IMR-90 (cell line): Measurements from ENCODE around the gene MYBPH. TPM values are rescaled to one million over a fixed set of nuclear protein-coding genes. Genes with fewer than 3 reads are reported as not detected.

Experiments used
- ATAC-seq: fragments of 200-7000 bp; cut with Tn5 transposase; 2 replicates; pipeline ENCODE4 v1.9.1; 2020; ENCODE audit warnings: low read depth, mild to moderate bottlenecking, moderate library complexity
- BruUV-seq: library from RNA; stranded (reverse); fragments of 400-500 nt; replicated peaks from 2 replicates; lab custom pipeline; 2021; lab: Mats Ljungman, UMichigan
- CTCF ChIA-PET: fragments of 300-600 bp; formaldehyde crosslinking; extraction: SDS; loops from one replicate; lab custom pipeline; 2021; ENCODE audit warnings: antibody characterized with exemption; lab: Yijun Ruan, JAX
- POLR2A ChIA-PET: fragments of 300-600 bp; sonication (Branson Sonifier 250); formaldehyde crosslinking; loops from one replicate; lab custom pipeline; 2022; ENCODE audit warnings: antibody characterized with exemption; ENCODE audit not compliant: unreplicated experiment; lab: Charles Lee
- DNase-seq: peaks from one replicate; pipeline ENCODE4 v3.0.0; 2013
- H2AFZ ChIP-seq: replicated peaks from 2 replicates; pipeline ENCODE3; 2013; ENCODE audit warnings: low read length, mild to moderate bottlenecking; ENCODE audit not compliant: poor library complexity
- H2AK5ac ChIP-seq: 2 replicates; pipeline ENCODE4 v1.6.1; 2013; ENCODE audit warnings: low read depth, low read length, inconsistent platforms
- H2AK9ac ChIP-seq: replicated peaks from 2 replicates; pipeline ENCODE3; 2013; ENCODE audit warnings: mild to moderate bottlenecking, low read depth, low read length, moderate library complexity; ENCODE audit not compliant: poor library complexity
- H2BK120ac ChIP-seq: 2 replicates; pipeline ENCODE4 v1.6.1; 2013; ENCODE audit warnings: low read depth, low read length, inconsistent platforms
- H2BK15ac ChIP-seq: 3 replicates; pipeline ENCODE4 v1.6.1; 2013; ENCODE audit warnings: low read depth, low read length, inconsistent platforms
- H2BK20ac ChIP-seq: 2 replicates; pipeline ENCODE4 v1.6.1; 2013; ENCODE audit warnings: low read depth, mild to moderate bottlenecking, inconsistent platforms, low read length, moderate library complexity
- H2BK5ac ChIP-seq: 2 replicates; pipeline ENCODE4 v1.6.1; 2013; ENCODE audit warnings: mild to moderate bottlenecking, low read depth, low read length, inconsistent platforms; ENCODE audit not compliant: poor library complexity, severe bottlenecking
- H3K14ac ChIP-seq: replicated peaks from 2 replicates; pipeline ENCODE4 v1.6.1; 2013; ENCODE audit warnings: low read depth, low read length, inconsistent platforms
- H3K18ac ChIP-seq: 2 replicates; pipeline ENCODE4 v1.6.1; 2013; ENCODE audit warnings: low read depth, low read length, control low read depth
- H3K23ac ChIP-seq: 2 replicates; pipeline ENCODE4 v1.6.1; 2013; ENCODE audit warnings: low read depth, low read length, inconsistent platforms
- H3K27ac ChIP-seq: 2 replicates; pipeline ENCODE4 v1.5.1; 2013; ENCODE audit warnings: mild to moderate bottlenecking, control low read depth, low read length; ENCODE audit not compliant: insufficient read depth
- H3K27me3 ChIP-seq: 2 replicates; pipeline ENCODE4 v1.6.1; 2013; ENCODE audit warnings: low read length; ENCODE audit not compliant: control insufficient read depth, insufficient read depth
- H3K36me3 ChIP-seq: 2 replicates; pipeline ENCODE4 v1.6.1; 2013; ENCODE audit warnings: low read length, mixed read lengths; ENCODE audit not compliant: control insufficient read depth, insufficient read depth
- H3K4ac ChIP-seq: 2 replicates; pipeline ENCODE4 v1.6.1; 2013; ENCODE audit warnings: low read depth, low read length, inconsistent platforms
- H3K4me1 ChIP-seq: 2 replicates; pipeline ENCODE4 v1.6.1; 2013; ENCODE audit warnings: low read length, mixed read lengths; ENCODE audit not compliant: control insufficient read depth, insufficient read depth
- H3K4me2 ChIP-seq: 2 replicates; pipeline ENCODE4 v1.6.1; 2013; ENCODE audit warnings: low read depth, mild to moderate bottlenecking, control low read depth, low read length, moderate library complexity
- H3K4me3 ChIP-seq: 2 replicates; pipeline ENCODE4 v1.5.1; 2013; ENCODE audit warnings: low read depth, mild to moderate bottlenecking, control low read depth, low read length, moderate library complexity; ENCODE audit not compliant: insufficient read depth
- H3K56ac ChIP-seq: 2 replicates; pipeline ENCODE4 v1.6.1; 2013; ENCODE audit warnings: low read length, inconsistent platforms; ENCODE audit not compliant: insufficient read depth; ENCODE audit errors: extremely low read depth
- H3K79me1 ChIP-seq, 2 experiments: 2 replicates each; pipeline ENCODE4 v1.6.1; 2013; ENCODE audit warnings: low read length in 2 of 2, inconsistent platforms in 1 of 2, low read depth in 1 of 2
- H3K9ac ChIP-seq: 2 replicates; pipeline ENCODE4 v1.6.1; 2013; ENCODE audit warnings: low read depth, low read length, control low read depth
- H3K9me1 ChIP-seq: 2 replicates; pipeline ENCODE4 v1.6.1; 2013; ENCODE audit warnings: low read length, inconsistent platforms; ENCODE audit not compliant: insufficient read depth
- H3K9me3 ChIP-seq: 2 replicates; pipeline ENCODE4 v1.6.1; 2013; ENCODE audit warnings: low read length; ENCODE audit not compliant: control insufficient read depth, insufficient read depth
- H4K20me1 ChIP-seq: 2 replicates; pipeline ENCODE4 v1.6.1; 2013; ENCODE audit warnings: low read length, inconsistent platforms; ENCODE audit not compliant: insufficient read depth
- H4K5ac ChIP-seq: 2 replicates; pipeline ENCODE4 v1.6.1; 2013; ENCODE audit warnings: mild to moderate bottlenecking, low read depth, low read length, control low read depth
- H4K8ac ChIP-seq, 2 experiments: 2 replicates each; pipeline ENCODE4 v1.6.1; 2013; ENCODE audit warnings: low read depth in 2 of 2, low read length in 2 of 2, control low read depth in 1 of 2, inconsistent platforms in 1 of 2
- H4K91ac ChIP-seq: 2 replicates; pipeline ENCODE4 v1.6.1; 2013; ENCODE audit warnings: low read depth, low read length, inconsistent platforms; ENCODE audit not compliant: insufficient read depth
- BHLHE40 ChIP-seq: fragments of 150-350 bp; IDR thresholded peaks from 2 replicates; pipeline ENCODE4 v1.6.1; 2016; ENCODE audit warnings: mild to moderate bottlenecking, low read depth, low read length
- CEBPB ChIP-seq: IDR thresholded peaks from 2 replicates; pipeline ENCODE4 v1.6.1; 2012; ENCODE audit warnings: low read depth, low read length, improper control_type of control experiment
- CHD1 ChIP-seq: IDR thresholded peaks from 2 replicates; pipeline ENCODE4 v1.6.1; 2012; ENCODE audit warnings: low read depth, low read length, improper control_type of control experiment
- CTCF ChIP-seq: conservative IDR thresholded peaks from 2 replicates; pipeline ENCODE4 v1.5.1; 2012; ENCODE audit warnings: mild to moderate bottlenecking, low read depth, low read length, improper control_type of control experiment
- FOS ChIP-seq: fragments of 150-350 bp; IDR thresholded peaks from 2 replicates; pipeline ENCODE4 v1.6.1; 2016; ENCODE audit warnings: low read depth, low read length
- MAFK ChIP-seq: IDR thresholded peaks from 2 replicates; pipeline ENCODE4 v1.6.1; 2012; ENCODE audit warnings: low read depth, low read length, improper control_type of control experiment
- MAZ ChIP-seq: IDR thresholded peaks from 2 replicates; pipeline ENCODE4 v1.6.1; 2012; ENCODE audit warnings: low read depth, mild to moderate bottlenecking, low read length, improper control_type of control experiment, moderate library complexity, borderline replicate concordance
- MXI1 ChIP-seq: IDR thresholded peaks from 2 replicates; pipeline ENCODE4 v1.6.1; 2012; ENCODE audit warnings: low read depth, mild to moderate bottlenecking, low read length, moderate library complexity, borderline replicate concordance
- NFE2L2 ChIP-seq: fragments of 150-350 bp; IDR thresholded peaks from 2 replicates; pipeline ENCODE4 v1.6.1; 2016; ENCODE audit warnings: low read depth, mild to moderate bottlenecking, low read length
- POLR2A ChIP-seq: IDR thresholded peaks from 2 replicates; pipeline ENCODE4 v1.6.1; 2012; ENCODE audit warnings: mild to moderate bottlenecking, low read depth, low read length
- RAD21 ChIP-seq: IDR thresholded peaks from 2 replicates; pipeline ENCODE4 v1.6.1; 2012; ENCODE audit warnings: low read length, improper control_type of control experiment
- RCOR1 ChIP-seq: IDR thresholded peaks from 2 replicates; pipeline ENCODE4 v1.6.1; 2012; ENCODE audit warnings: mild to moderate bottlenecking, low read length, improper control_type of control experiment; ENCODE audit not compliant: insufficient replicate concordance
- SMC3 ChIP-seq: fragments of 150-350 bp; IDR thresholded peaks from 2 replicates; pipeline ENCODE4 v1.6.1; 2016; ENCODE audit warnings: low read depth, mild to moderate bottlenecking, antibody characterized with exemption, low read length, moderate library complexity
- WGBS, 2 experiments: methylation state at CpG; one replicate each; pipeline versions ENCODE4 v1.1.5 to v1.1.7; 2013; ENCODE audit warnings: missing lambda C conversion rate in 2 of 2; ENCODE audit not compliant: insufficient read length in 1 of 2; ENCODE audit errors: extremely low coverage in 2 of 2; 5-methylcytosine and 5-hydroxymethylcytosine counted together
- dilution Hi-C: fragments of 300-500 bp; cut with HindIII; formaldehyde crosslinking; loops from one replicate; pipeline ENCODE4 v1.14.3; 2018; ENCODE audit warnings: low sequenced_read_pairs; ENCODE audit not compliant: unreplicated experiment
- in situ Hi-C: fragments of 300-500 bp; cut with MboI; formaldehyde crosslinking; loops from 3 replicates; pipeline ENCODE4 v1.14.3; 2019; ENCODE audit warnings: low sequenced_read_pairs, inconsistent platforms, mixed read lengths
- intact Hi-C: fragments of 100-400 bp; cut with micrococcal nuclease; formaldehyde crosslinking; loops from 2 replicates; pipeline ENCODE4 v1.10.0; 2022
- polyA plus RNA-seq, 3 experiments: library from polyadenylated mRNA; depleted of rRNA; stranded (reverse); fragments of >200 nt; gene quantifications; 2 replicates each; pipeline ENCODE4 v1.2.3, GENCODE V29; 2012; ENCODE audit warnings: low replicate concordance in 1 of 3
- total RNA-seq: library from RNA; depleted of rRNA; stranded (reverse); fragments of >200 nt; gene quantifications from 2 replicates; pipeline ENCODE4 v1.2.3, GENCODE V29; 2012
- TF ChIP-seq, protein P1 (sequence below): fragments of 150-350 bp; IDR thresholded peaks from 2 replicates; pipeline ENCODE4 v1.6.1; 2016; ENCODE audit warnings: low read depth, mild to moderate bottlenecking, low read length, moderate library complexity, borderline replicate concordance
- TF ChIP-seq, protein P2 (sequence below): fragments of 150-350 bp; IDR thresholded peaks from 2 replicates; pipeline ENCODE4 v1.6.1; 2017; ENCODE audit warnings: mild to moderate bottlenecking, antibody characterized with exemption, low read length, low read depth

MYBPH gene
- total and polyA plus RNA-seq, 2 of the 4 experiments (the other 2 are of a cell fraction): not detected

DNA sequence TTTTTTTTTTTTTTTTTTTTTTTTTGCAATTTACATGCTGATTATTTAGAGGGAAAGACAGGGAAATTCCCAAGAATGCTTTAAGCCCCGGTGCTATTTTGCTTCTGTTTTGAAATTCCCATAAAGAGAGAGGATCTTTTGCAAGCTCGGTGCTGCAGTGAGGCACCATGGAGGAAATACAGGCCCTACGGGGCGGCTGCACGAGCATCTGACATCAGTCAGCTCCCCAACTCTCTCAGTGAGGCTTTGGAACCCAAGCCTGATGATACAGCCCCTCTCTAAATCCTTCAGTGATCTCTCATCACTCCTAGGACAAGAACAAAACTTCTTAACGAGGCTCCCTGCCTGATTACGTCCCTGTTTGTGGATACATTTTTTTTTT lies 11.7 kb upstream of the MYBPH start:
- DNase-seq: no peak
- no peak overlapping the region for H2BK120ac ChIP-seq
- H3K4me3 ChIP-seq: no peak overlapping the region
- no peak overlapping the region for H2AFZ ChIP-seq
- 53% methylated on average over 4 of the region's 7 CpGs; no CpG with 5 or more reads in 1 of the 2 experiments for WGBS, 2 experiments
- in situ Hi-C loops: no loop called here
- ATAC-seq: no peak; the same call in 1 of the 2 replicates
- TF ChIP-seq POLR2A (no peak), MXI1 (no peak), RAD21 (no peak), RCOR1 (no peak), CEBPB (no peak), NFE2L2 (no peak), SMC3 (no peak), CHD1 (no peak), CTCF (no peak), MAZ (no peak), FOS (no peak), BHLHE40 (no peak), MAFK (no peak)
- TF ChIP-seq, protein P1, sequence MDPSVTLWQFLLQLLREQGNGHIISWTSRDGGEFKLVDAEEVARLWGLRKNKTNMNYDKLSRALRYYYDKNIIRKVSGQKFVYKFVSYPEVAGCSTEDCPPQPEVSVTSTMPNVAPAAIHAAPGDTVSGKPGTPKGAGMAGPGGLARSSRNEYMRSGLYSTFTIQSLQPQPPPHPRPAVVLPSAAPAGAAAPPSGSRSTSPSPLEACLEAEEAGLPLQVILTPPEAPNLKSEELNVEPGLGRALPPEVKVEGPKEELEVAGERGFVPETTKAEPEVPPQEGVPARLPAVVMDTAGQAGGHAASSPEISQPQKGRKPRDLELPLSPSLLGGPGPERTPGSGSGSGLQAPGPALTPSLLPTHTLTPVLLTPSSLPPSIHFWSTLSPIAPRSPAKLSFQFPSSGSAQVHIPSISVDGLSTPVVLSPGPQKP: no peak
- TF ChIP-seq, protein P2, sequence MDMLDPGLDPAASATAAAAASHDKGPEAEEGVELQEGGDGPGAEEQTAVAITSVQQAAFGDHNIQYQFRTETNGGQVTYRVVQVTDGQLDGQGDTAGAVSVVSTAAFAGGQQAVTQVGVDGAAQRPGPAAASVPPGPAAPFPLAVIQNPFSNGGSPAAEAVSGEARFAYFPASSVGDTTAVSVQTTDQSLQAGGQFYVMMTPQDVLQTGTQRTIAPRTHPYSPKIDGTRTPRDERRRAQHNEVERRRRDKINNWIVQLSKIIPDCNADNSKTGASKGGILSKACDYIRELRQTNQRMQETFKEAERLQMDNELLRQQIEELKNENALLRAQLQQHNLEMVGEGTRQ: no peak
- H3K79me1 ChIP-seq: no peaks in the 10 kb centered on the region
- no peaks in the 10 kb centered on the region for H3K9me1 ChIP-seq
- H3K56ac ChIP-seq: no peak overlapping the region
- H3K4me1 ChIP-seq: peaks cover 3% of the 10 kb centered on the region; the same call in 1 of the 2 replicates
- H2BK20ac ChIP-seq: no peak overlapping the region
- no peak overlapping the region; the same call in 1 of the 2 replicates for H3K9ac ChIP-seq
- no peak overlapping the region for H4K5ac ChIP-seq
- H2AK5ac ChIP-seq: no peak overlapping the region
- H2BK15ac ChIP-seq: no peak overlapping the region
- H3K36me3 ChIP-seq: no peaks in the 10 kb centered on the region
- H3K14ac ChIP-seq: no peak overlapping the region
- H3K4me2 ChIP-seq: no peak overlapping the region
- no peak overlapping the region for H3K23ac ChIP-seq
- BruUV-seq: no TSS peak
- CTCF ChIA-PET: interaction anchor here (0.8 to 1.0 kb wide), 2 partner anchors 9 to 16 kb away, joined by 4 read pairs; no protein-coding TSS in a partner anchor
- intact Hi-C loops: no loop called here
- H3K27me3 ChIP-seq: peaks cover 20% of the 10 kb centered on the region
- no peak overlapping the region for H4K91ac ChIP-seq
- H4K20me1 ChIP-seq: no peaks in the 10 kb centered on the region
- no peak overlapping the region for H3K27ac ChIP-seq
- H3K9me3 ChIP-seq: no peaks in the 10 kb centered on the region
- no peak overlapping the region for H3K4ac ChIP-seq
- POLR2A ChIA-PET: no interaction called here
- H2BK5ac ChIP-seq: no peak overlapping the region
- no peak overlapping the region for H2AK9ac ChIP-seq
- dilution Hi-C loops: no loop called here
- no peak overlapping the region; the same call in 1 of the 2 replicates for H3K18ac ChIP-seq
- H4K8ac ChIP-seq: no peak overlapping the region
